GF-D8 (cell line): ENCODE measurements around the gene CFAP299.

ENCODE experiments used
- DNase-seq: peaks from one replicate; lab custom pipeline; 2025; lab: John Stamatoyannopoulos, UW

The CFAP299 gene

DNA sequence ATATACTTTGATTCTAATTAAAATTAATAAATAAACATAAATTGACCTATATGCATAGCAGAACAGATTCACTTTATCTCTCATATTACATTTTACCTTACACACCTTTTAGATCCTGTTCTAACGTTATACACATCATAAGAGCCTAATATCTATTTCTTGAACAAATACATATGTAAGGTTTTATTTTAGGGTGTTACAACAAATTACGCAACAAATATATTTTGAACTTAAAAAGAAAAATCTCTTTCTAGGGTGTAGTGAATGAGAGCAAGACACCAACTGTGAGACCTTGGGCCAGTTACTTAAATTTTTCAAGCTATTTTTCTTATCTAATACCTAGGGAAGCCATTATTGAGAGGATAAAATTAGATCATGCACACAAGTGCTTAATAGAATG, 191.2 kb downstream of the CFAP299 start:
- no peak for DNase-seq

DNA sequence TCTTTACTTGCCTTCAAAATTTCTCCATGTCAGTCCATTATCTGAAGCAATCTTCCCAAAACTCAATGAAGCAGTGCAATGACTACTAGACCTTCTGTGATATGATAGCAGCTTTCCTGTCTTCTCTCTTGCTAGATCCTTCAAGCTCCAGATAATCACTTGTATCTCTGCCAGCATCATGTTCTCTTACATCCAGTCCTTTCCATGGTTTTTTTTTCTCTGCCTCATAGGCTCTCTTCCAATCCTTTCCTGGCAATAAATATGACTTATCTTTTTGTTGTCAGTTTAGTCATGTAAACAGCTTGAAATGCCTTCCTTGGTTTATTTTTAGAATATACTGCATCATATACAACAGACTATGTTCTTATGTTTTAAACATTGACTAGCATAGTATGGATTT, 193.5 kb downstream of the CFAP299 start:
- no peak for DNase-seq

- no peak for DNase-seq
Measured at GRCh38 chr4:80532674-80533333, 197.3 kb downstream of the CFAP299 start.

GRCh38 chr4:80535551-80535950, 200.0 kb downstream of the CFAP299 start:
- no peak for DNase-seq

GRCh38 chr4:80538276-80538926, 202.9 kb downstream of the CFAP299 start:
- no peak for DNase-seq

DNA sequence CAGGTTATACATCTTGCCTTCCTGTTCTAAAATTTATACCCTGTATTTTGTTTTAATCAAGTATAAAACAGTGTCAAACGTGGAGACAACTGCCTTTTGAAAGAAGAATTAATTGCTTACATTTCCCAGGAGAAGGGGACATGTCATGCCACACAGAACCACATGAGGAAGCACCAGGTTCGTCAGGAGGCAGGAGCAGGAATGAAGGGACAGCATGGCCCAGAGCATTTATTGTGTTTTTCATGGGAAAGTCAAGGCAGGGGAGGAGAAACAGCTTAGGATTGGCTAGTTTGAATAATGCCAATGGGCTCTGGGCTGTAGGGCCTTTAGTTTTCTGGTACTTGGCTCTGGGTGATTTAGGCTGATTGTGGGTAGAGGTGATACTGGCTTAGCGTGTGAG, 203.7 kb downstream of the CFAP299 start:
- no peak for DNase-seq

DNA sequence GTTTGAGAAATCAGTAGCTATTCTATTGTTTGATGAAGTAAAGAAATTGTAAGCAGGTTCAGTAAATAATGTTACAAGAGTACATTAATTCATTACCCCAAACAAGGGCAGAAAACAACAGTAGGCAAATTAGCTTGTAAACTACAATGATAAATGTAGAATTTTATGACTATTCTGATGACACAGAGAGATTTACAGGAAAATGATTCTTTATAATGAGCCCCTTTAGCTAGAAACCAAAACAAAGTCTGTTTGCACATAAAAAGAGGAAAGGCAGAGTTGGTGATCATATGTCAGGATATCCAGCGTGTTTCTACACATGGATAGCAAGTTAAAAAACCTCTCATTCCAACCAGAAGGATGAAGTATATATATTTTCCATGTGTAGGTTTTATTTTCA, 204.8 kb downstream of the CFAP299 start:
- no peak for DNase-seq

GRCh38 chr4:80540785-80541469, 205.4 kb downstream of the CFAP299 start:
- no peak for DNase-seq

- DNase-seq: no peak
Measured at GRCh38 chr4:80542747-80543146, 207.2 kb downstream of the CFAP299 start.

DNA sequence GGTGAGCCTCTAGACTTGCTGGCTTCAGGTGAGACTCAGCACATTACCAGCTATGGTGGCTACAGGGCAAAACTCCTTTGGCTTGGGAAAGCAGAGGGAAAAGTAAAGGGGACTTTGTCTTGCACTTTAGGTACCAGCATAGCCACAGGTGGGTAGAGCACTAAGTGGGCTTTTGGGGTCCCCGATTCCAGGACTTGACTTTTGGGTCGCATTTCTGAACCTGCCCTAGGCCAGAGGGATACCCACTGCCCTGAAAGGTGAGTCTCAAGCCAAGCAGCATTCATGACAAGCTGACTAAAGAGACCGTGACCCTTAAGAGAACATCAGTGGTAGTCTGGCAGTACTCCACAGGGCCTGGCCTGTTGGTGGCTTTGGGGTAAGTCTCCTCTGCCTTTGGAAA, 224.8 kb downstream of the CFAP299 start:
- no peak for DNase-seq

GRCh38 chr4:80566203-80566872, 230.8 kb downstream of the CFAP299 start:
- DNase-seq: no peak

DNA sequence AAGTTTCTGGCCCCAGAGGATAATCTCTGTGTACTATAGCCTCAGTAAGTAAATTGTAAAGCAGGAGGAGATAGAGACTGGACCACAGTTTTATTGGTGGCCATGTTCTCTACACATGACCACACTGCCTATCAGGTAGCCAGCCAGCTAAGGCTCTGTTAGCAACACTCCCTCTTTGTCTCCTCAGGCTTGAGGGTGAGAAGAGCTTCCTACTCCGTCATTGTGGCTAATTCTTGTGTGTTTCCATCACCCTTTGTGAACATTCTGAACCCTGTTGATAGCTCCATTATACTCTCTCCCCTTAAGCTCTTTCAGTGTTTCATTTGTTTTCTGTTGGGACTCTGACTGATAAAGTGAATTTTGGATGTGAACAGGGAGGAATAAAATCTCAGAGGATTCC, 233.4 kb downstream of the CFAP299 start:
- no peak for DNase-seq

GRCh38 chr4:80576796-80577195, 241.3 kb downstream of the CFAP299 start:
- no peak for DNase-seq

DNA sequence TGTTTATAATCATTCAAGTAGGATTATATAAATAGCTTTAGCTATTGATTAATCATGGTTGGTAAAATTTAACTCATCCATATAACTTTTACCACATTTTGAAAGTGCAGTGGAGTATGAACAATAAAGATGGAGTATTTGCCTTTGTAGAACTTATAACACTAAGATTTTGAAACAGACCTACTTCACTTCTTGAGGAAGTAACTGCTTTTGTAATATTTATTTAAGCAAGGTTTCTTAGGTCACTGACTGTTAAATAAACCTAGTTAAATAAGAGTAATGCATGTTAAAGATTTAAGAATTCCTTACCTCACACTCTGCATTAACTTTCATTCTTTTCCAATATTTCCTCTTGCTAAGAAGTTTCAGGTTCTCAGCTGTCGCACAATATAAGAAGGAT, 242.5 kb downstream of the CFAP299 start:
- DNase-seq: no peak

GRCh38 chr4:80585542-80585941, 250.0 kb downstream of the CFAP299 start:
- no peak for DNase-seq

- no peak for DNase-seq
Measured at GRCh38 chr4:80586716-80587115, 251.2 kb downstream of the CFAP299 start.

DNA sequence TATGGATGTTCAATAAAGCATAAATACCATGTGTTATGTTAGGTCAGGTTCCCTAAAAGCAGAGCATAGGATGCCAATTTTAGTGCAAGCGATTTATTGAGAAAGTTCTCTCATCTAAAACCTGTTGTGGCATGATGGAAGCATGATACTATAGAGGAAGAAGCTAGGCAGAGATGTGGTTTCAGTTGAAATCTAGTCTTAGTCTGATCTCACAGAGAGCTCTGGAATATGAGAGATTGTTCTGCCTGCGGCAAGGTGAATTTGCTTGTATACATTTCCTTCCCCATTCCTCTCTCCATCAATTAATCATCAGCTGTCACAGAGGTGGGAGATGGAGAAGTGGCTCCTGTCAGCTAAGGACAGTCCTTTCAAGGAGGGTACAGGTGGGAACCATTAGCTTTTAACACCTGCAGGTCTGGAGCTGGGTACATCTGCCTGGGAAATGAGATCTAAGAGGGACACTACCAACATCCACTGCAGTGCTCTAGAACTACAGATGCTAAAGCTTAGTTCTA, 252.4 kb downstream of the CFAP299 start:
- no peak for DNase-seq

DNA sequence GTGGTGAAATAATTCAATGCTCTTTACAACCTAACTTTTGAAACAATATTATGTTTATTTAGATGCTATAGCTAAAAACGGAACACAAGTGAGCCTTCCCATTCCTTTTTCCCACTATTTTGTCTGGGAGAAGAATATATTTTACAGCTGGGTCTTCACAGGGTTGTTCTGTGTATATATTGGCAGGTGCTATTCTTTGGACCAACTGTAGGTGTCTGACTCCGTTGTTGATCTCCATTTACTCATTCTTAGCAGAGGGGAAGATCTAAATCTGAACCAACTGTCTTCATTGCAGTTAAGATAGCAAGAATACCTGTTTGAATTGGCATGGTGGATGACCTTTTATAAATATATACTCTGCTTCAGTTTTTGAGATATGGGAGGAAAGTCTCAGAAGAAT, 257.4 kb downstream of the CFAP299 start:
- DNase-seq: no peak

DNA sequence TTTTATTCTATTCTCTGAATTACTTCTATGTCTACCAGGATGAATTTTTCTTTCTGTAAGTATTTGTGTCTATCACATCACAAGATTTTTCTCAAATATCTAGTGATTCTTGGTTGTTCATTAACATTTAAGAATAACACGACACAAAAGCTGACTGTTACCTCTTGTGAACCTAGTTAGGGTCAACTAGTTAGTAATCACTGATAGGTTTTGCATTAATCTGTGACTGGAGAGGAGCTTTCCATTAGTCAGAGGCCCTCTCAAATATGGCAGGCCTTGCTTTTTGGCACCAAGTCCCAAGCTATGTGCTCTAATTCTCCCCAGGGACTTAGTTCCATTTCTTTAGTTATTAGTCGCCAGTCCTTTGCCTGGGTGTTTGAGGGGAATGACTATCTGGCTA, 259.2 kb downstream of the CFAP299 start:
- DNase-seq: no peak

DNA sequence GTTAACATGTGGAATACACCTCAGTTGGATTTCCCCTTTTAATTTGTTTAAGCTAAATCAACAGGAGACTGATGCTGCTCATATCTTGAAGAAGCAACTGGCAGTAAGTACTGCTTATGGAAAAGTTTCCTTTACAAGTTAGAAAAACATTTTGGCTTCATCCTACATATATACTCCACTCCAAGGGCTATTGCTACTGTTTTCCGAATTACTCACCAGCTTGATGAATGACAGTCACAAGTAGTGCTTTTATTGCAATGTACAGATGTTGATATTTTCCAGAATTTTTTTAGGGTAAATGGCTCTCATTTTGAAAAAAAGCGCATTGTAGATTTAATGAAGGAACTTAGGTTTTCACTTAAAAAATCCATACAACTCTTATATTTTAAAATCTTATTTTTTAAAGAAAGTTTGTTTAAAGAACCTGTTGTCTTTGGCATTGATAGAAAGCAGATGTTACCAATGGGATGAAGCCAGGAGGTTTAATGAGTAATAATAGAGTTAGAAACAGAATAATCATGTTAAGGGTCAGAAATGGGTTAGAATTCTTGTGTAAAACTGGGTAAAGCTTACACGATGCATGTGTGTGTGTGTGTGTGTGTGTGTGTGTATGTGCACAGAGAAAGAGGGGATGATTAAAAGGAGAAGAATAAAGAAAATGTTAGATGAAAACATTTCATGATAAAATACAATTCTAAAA, 272.9 kb downstream of the CFAP299 start:
- no peak for DNase-seq

- DNase-seq: no peak
Measured at GRCh38 chr4:80610199-80610598, 274.7 kb downstream of the CFAP299 start.
